ENCODE results near the gene NCKAP5. TPM values are rescaled to one million over a fixed set of nuclear protein-coding genes. Genes with fewer than 3 reads are reported as not detected.
A peak's percentile ranks its signal among the peaks of the same experiment; 100 is the strongest.

NCKAP5 gene
- total and polyA plus RNA-seq, 9 of the 15 experiments (the other 6 are each of a cell fraction or from before 2014, with no cell fraction given): not detected

DNA sequence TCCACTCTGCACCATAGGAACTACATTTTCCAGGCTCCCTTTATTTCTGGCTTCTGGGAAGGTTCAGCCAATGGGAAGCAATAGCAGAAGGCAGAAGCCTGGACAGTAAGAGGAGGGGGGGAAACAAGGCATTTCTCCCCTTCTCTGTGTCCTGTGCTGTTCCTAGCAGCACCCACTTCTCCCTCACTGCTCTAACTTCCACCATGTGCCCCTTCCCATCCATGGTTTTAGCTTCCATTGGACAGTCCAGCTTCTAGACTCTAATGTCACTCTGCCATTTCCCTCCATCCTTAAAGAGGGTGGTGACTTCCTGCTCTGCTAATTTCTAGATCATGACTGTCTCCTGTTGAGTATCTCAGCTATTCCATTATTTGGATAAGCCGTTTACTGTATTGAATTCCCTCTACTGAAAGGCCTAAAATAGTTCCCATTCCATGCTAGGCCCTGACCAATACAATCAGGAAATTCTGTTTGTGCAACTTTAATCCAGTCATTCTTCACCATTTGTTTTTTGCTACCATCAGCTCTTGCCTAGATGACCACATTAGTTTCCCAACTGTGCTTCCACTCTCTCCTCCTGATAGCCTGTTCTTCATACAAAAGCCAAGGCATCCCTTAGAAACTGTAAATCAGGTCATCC is 877.5 kb downstream of the NCKAP5 start:
- BruUV-seq (replicated peaks): no TSS peak
- H3K4me2 ChIP-seq (ENCODE audit: insufficient read depth, low read length): no peak overlapping the region
- no peaks in the 10 kb centered on the region for H3K9me3 ChIP-seq (replicated peaks; ENCODE audit: control insufficient read depth, insufficient read depth, low read depth, low read length)
- no peak overlapping the region for H3K27ac ChIP-seq (ENCODE audit: extremely low read depth, low read depth, low read length)
- H3K9me1 ChIP-seq (ENCODE audit: control insufficient read depth, insufficient read depth, low read length): no peaks in the 10 kb centered on the region
- no peak overlapping the region for H2AFZ ChIP-seq (ENCODE audit: low read depth, low read length)
- H3K4me3 ChIP-seq: no peak overlapping the region
- CTCF ChIA-PET (ENCODE audit: low intra/inter-chr PET ratio): no interaction called here
- ATAC-seq (no peak), FAIRE-seq (no peak), DNase-seq (ENCODE audit: extremely low read depth in 1 of 4, low spot score in 3 of 4) (no peak)
- TF ChIP-seq, protein P1, sequence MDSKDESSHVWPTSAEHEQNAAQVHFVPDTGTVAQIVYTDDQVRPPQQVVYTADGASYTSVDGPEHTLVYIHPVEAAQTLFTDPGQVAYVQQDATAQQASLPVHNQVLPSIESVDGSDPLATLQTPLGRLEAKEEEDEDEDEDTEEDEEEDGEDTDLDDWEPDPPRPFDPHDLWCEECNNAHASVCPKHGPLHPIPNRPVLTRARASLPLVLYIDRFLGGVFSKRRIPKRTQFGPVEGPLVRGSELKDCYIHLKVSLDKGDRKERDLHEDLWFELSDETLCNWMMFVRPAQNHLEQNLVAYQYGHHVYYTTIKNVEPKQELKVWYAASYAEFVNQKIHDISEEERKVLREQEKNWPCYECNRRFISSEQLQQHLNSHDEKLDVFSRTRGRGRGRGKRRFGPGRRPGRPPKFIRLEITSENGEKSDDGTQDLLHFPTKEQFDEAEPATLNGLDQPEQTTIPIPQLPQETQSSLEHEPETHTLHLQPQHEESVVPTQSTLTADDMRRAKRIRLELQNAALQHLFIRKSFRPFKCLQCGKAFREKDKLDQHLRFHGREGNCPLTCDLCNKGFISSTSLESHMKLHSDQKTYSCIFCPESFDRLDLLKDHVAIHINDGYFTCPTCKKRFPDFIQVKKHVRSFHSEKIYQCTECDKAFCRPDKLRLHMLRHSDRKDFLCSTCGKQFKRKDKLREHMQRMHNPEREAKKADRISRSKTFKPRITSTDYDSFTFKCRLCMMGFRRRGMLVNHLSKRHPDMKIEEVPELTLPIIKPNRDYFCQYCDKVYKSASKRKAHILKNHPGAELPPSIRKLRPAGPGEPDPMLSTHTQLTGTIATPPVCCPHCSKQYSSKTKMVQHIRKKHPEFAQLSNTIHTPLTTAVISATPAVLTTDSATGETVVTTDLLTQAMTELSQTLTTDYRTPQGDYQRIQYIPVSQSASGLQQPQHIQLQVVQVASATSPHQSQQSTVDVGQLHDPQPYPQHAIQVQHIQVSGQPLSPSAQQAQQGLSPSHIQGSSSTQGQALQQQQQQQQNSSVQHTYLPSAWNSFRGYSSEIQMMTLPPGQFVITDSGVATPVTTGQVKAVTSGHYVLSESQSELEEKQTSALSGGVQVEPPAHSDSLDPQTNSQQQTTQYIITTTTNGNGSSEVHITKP (IDR thresholded peaks at IDR 0.05; ENCODE audit: partially characterized antibody): peak; percentile 45
- TF ChIP-seq, protein P2, sequence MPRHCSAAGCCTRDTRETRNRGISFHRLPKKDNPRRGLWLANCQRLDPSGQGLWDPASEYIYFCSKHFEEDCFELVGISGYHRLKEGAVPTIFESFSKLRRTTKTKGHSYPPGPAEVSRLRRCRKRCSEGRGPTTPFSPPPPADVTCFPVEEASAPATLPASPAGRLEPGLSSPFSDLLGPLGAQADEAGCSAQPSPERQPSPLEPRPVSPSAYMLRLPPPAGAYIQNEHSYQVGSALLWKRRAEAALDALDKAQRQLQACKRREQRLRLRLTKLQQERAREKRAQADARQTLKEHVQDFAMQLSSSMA (CRISPR knock-in tag; IDR thresholded peaks at IDR 0.05): no peak
- in situ Hi-C loops (cut with MboI) (no loop called here), intact Hi-C loops (cut with micrococcal nuclease) (no loop called here)
- no peaks in the 10 kb centered on the region for H4K20me1 ChIP-seq (replicated peaks; ENCODE audit: control insufficient read depth, insufficient read depth, low read length)
- H3K36me3 ChIP-seq (ENCODE audit: control insufficient read depth, insufficient read depth, low read length): no peaks in the 10 kb centered on the region
- no peaks in the 10 kb centered on the region for H3K79me2 ChIP-seq (ENCODE audit: control insufficient read depth, insufficient read depth, low read length)
- no peaks in the 10 kb centered on the region for H3K4me1 ChIP-seq (replicated peaks in 1 of 2; ENCODE audit: control insufficient read depth in 2 of 2, insufficient read depth in 2 of 2, low read length in 2 of 2)
- WGBS (ENCODE audit: insufficient coverage, low coverage, missing lambda C conversion rate): 0% methylated on average over 1 of the region's 1 CpG
- POLR2A ChIA-PET: interaction anchor here (0.7 kb wide), 1 partner anchor 13 kb away, joined by 3 read pairs; no protein-coding TSS in a partner anchor
- H3K9ac ChIP-seq (ENCODE audit: insufficient read depth in 1 of 2, low read depth in 2 of 2, low read length in 2 of 2): no peak overlapping the region
- no peaks in the 10 kb centered on the region for H3K27me3 ChIP-seq (ENCODE audit: control insufficient read depth in 2 of 2, insufficient read depth in 2 of 2, low read length in 2 of 2)

All from K562 (cell line).